Measurements from ENCODE around the gene TUFM.
"Not testable (repeated sequence)": the region's sequence is repeated elsewhere in the genome, so short reads cannot be mapped to it uniquely, and the experiment has no call there.

The TUFM gene
- total RNA-seq = 113 to 307 (median 139) reads per million in 4 experiments

DNA sequence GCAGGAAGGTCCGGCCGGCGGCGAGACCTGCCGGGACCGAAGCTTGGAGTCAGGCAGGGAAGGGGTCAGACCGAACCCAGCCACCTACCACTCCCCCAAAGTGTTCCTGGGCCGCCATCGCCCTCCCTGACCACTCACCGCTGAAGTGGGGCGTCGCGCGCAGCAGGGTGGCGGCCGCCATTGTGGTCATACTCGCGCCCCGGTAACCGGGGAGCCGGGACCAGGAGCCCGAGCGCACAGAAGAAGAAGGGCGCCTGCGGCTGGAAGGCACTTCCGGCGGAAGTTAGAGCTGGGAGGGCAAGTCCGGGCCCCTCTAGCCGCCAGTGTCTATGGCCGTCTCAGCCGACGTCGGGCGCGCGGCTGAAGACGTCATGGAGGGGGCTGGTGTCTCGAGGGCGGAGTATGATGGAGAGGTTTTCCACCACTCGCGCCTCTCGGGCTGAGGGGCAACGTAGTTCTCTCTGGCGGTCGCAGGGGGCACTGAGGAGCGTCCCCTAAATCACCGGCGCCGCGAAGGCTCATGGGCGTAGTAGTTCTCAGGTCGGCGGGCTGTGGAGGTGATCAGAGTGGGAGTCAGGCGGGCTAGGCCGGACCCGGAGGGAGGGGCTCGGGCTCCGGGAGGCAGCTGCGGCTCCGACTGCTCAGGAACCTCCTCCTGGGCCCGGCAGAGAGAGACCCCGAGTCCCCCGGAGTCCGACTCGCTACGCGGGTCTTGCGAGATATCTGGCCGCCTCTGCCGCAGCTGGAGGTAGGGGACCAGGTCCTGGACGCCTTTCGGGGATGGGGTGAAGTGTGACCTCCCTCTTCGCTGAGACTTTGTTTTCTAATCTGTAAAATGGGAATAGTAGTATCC is at the start of gene TUFM:
TSS of gene TUFM (minus strand) at position 269 of the 853 bp plus-strand sequence. CDS start at position 190, 79 bp downstream.
- DNase-seq = peak; percentile 94

DNA sequence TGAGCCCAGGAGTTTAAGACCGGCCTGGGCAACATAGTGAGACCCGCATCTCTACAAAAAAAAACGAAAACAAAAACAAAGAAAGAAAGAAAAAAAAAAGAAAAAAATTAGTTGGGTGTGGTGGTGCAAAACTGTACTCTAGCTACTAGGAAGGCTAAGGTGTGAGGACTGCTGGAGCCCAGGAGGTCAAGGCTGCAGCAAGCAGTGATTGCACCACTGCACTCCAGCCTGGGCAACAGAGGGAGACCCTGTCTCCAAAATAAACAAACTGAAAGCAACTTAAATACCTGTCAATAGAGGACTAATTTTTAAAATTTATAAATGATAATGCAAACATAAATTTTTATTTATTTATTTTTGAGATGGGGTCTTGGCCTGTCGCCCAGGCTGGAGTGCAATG is 49.5 kb upstream of the TUFM start:
- no peak for DNase-seq

DNA sequence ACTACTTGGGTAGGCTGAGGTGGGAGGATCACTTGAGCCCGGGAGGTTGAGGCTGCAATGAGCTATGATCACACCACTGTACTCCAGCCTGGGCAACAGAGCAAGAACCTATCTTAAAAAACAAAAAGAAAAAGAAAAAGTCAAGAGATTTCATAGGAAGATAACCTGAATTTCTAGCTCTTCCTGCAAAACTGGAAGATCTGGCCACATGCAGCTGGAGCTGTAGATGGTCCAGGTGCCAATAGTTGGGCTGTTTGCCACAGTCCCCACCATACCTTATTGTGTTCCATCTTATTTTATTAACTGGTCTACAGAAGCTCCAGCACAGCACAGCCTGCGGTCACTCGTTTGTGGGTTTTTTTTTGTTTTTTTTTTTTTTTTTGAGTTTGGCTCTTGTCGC is 47.1 kb upstream of the TUFM start:
- no peak for DNase-seq

DNA sequence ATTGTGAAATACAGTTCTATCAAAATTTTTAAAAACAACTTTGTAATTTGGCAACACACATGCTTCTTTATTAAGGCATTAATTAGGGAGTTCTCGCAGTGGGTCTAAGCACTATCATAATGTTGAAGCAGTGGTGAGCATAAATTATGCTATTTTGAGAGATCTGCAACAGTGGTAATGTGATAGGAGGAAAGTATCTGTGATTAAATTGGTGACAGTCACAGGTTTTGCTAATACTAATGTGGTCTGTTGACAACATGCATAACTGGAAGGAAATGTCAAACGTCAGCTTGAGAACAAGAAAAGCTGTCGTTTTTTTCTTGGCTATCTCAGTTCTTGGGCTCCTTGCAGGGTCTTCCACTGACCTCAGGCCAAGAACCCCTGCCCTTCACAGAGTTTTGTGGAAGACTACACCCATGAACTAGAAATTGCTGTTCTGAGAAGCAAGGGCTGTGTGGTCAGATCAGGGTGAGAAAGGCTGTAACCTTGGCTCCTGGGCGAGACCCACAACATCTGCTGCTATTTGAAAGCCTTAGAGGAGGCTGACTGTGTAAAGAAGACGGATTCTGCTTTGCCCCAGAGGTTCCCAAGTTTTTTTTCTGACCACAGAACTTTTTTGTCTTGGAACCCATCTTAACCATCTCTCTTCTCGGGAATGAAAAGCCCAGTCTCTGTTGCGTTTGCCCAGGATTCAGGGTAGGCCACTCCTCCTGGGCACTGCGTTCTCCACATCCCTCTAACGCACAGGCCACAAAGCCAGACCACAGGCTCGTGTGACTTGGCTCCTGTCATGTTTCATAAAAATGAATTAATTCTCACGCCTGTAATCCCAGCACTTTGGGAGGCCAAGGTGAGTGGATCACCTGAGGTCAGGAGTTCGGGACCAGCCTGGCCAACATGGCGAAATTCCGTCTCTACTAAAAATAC is 46.1 kb upstream of the TUFM start:
- DNase-seq = no peak

DNA sequence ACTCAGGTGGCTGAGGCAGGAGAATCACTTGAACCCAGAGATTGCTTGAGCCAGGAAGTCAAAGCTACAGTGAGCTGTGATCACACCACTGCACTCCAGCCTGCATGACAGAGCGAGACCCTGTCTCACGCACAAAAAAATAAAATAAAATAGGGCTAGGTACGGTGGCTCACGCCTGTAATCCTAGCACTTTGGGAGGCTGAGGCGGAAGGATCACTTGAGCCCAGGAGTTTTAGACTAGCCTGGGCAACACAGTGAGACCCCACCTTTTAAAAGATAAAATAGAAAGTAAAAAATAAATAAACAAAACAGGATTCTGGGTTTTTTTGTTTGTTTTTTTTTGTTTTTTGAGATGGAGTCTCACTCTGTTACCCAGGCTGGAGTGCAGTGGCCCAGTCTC is 44.2 kb upstream of the TUFM start:
- DNase-seq = not testable (repeated sequence)

DNA sequence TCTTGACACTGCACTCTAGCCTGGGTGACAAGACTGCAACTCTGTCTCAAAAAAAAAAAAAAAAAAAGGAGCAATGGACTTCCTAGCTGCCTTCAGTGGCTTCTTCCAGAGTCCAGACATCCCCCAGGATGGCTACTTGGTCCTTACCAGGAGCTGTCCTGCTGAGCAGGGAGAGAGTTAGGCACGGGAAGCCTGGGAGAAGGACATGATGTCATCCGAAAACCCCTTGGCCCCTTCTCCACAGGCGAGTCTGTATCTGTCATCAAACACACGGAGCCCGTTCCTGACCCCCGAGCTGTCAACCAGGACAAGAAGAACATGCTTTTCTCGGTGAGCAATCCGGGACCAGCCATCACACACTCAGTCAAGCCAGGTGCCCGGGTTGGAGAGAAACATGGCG is 40.8 kb upstream of the TUFM start:
- DNase-seq = no peak

DNA sequence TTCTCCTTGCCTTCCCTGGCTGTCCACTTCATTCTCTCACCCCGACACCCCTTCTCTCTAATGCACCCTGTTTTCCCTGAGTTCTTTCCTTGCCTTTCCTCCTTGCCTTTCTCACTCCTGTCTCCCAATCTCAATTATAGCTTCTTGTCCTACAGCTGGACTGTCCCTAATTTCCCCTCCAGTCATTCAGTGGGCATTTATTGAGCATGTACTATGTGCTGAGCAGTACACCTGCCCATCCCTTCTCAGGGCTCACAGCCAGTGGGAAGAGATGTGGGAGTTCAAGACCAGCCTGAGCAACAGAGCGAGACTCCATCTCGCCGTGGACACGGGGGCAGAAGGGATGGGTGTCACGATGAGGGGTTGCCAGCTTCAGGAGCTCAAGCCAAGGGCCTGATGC is 37.9 kb upstream of the TUFM start:
- DNase-seq = no peak

DNA sequence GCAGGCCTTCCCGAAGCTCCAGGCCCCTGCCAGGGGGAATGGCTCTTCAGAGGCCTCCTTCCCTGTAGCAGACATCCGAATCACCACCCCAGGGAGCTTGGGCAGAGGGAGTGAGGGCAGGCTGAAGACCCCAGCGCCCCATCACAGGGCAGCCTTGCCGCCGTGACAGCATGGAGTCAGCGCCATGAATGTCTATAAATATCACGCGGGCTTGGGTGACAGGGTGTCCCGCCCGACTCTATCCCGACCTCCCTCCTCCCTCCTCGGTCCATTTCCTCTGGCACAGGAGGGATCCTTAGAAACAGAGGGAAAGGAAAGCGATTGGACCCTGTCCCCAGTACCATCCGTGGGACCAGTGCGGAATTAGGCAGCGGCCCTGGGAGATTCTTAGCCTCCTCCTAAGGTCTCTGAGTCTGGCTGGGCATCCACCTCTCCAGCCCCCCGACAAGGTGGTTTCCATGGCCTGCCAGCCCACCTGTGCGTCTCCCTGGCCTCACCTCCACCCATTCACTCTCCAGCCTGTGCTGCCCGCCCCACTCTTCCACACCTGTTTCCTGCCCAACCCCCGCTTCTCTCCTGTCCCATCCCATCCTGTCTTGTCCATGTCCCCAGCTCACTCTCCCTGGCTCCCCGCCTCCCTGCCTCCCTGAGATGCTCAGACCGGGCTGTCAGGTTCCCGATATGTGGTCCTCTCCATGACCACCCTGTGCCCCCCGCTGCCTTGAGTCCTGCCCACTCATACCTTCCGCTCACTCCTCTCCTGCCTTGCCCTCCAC is 37.3 kb upstream of the TUFM start:
- no peak for DNase-seq

DNA sequence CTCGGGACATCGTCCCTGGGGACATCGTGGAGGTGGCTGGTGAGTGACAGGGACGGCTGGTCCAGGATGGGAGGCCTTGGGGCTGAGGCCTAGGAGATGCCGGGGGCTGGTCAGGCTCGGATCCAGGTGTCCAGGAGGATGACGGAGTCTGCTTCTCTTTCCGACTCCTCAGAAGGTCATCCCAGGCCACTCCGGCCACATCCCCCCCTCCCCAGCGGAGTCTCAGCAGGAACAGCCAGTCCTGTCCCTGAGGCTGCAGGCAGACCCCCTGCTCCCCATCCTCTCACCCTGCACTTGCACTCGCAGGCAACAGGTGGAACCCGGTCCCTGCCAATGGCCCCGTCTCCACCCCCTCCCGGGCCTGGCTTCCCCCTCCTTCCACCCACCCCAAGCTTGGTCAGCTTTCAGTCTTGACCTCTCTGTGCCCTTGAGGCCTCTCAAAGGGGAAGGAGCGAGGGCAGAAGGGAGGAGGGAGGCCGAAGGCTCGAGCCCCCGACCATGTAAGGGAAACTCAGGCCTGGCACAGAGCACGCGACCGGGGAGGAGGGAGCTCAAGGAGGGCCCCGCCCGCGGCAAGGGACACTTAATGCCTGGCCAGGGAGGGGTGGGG is 36.5 kb upstream of the TUFM start:
- DNase-seq = no peak

DNA sequence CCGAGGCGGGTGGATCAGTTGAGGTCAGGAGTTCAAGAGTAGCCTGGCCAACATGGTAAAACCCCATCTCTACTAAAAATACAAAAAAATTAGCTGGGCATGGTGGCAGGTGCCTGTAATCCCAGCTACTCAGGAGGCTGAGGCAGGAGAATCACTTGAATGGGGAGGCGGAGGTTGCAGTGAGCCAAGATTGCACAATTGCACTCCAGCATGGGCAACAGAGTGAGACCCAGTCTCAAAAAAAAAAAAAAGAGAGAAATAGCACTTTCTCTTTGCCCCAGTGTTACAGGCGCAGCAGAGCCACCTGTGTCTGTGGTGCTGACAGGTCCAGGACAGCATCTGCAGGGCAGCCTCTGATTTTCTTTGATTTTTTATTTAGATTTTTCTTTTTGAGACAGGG is 35.4 kb upstream of the TUFM start:
- not testable (repeated sequence) for DNase-seq

DNA sequence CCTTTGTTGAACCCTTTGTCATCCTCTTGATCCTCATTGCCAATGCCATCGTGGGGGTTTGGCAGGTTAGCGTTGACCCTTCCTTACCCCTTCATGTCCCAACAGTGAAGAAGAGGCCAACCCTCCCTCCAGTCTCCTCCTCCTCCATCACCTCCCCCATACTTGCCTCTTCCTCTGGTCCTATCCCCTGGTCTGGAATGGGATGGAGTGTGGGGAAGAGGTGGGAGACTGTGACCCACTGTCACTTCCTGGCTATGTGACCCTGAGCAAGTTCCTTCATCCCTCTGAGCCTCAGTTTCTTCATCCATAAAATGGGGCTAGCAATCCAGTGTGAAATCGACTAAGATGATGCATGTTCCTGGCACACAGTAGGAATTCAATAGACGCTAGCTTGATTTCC is 34.8 kb upstream of the TUFM start:
- no peak for DNase-seq

DNA sequence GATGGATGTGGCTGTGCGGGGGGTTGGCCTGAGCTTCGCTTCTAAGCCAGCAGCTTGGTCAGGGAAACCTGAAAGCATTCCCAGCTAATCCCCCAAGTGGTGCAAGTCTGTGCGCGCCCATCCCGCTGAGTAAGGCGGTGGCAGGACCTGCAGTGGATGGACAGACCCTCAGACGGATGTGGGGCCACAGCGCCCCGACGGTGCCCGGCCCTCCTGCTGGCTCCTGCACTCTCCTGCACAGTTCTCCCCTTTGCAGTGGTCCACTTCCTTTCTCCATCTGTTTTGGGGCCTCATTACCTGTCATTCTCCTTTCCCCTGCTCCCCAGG is 34.4 kb upstream of the TUFM start:
- DNase-seq = no peak

DNA sequence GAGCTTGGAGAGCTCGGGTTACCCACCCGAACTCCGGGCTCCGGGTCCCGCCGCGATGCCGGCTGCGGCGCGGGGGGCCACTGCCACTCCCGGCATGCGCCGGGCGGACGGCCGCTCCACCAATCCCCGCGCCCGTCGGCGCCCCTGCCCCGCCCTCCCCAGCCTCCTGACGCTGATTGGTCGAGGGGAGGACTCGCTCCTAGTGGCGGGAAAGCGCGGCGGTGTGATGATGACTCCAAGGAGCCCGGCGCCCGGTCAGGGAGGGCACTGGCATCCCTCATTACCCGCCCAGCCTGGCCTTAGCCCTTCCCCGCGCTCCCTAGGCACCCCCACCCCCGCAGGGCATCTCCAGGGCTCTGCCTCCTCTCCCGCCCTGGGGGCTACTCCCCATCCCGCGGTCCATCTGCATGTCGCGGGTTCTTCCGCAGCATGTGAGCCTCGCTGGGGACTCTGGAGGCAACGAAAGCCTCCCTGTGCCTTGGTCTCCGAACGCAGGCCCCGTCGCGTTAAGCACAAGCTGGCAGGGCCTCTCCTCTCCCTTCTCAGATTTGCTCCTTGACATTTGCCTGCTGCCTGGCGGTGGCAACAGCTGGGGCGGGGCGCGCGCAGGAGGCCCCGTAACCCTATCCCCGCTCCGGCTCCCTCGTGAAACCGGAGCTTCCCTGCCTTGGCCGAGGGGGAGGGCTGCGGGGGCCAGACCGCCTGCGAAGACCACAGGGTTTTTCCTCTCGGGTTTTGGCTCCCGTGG is 33.9 kb upstream of the TUFM start:
- peak; percentile 85 for DNase-seq

DNA sequence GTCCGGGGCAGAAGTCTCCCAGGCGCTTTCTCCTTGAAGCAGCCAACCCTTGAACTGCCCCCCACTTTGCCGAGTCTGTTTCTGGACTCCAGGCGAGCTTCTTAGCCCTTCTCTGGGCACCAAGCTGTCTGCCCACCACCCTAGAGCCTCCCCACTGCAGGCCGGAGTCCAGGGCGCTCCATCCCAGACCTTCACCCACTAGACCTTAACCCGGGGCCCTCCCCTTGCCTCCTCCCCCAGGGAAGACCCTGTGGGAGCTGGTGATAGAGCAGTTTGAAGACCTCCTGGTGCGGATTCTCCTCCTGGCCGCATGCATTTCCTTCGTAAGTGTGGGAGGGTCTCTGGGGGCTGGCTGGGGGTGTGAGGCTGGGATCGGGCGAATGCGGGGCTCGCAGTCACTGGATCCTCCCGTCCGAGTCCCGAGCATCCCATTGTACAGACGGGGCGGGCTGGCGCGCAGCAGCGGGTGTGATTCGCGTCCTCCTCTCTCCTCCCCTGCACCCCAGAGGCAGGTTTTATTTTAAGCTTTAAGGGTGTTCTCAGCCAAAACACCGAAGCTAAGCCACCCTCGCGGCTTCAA is 33.2 kb upstream of the TUFM start:
- no peak for DNase-seq

DNA sequence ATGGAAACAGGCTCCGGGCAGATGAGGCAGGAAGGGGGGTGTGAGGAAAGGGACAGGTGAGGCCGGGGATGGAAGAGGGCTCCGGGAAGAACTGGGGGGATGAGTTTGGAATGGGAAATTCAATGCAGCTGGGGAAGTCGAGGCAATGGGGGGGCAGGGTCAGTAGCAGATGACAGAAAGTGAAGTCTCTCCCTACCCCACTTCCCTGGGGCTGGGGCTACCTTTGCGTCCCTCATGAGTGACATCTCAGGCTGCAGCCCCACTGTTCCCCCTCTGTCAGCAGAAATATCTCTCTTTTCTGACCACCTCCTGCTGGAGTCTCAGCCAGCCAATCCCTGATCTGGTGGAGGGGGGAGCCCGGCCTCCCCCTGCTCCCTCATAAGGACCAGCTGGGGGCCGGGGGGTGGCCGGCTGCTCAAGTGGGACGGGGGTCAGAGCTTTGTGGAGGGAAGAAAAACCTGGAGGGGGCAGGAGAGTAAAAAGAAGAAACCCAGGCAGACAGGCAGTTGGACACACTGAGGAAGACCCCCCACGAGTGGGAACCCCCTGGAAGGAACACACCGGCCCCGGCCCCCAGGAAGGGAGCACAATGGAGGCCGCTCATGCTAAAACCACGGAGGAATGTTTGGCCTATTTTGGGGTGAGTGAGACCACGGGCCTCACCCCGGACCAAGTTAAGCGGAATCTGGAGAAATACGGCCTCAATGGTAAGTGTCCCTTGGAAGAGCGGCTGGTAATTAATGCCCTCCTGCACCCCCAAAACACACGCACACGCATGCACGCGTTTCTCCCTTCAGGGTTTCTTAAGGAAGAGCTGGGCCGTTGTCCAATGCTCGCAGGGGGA is 32.2 kb upstream of the TUFM start, which contains the start of gene ATP2A1:
TSS of gene ATP2A1 (plus strand) at position 406 of the 844 bp plus-strand sequence. CDS start at position 590, 184 bp downstream.
- no peak for DNase-seq

DNA sequence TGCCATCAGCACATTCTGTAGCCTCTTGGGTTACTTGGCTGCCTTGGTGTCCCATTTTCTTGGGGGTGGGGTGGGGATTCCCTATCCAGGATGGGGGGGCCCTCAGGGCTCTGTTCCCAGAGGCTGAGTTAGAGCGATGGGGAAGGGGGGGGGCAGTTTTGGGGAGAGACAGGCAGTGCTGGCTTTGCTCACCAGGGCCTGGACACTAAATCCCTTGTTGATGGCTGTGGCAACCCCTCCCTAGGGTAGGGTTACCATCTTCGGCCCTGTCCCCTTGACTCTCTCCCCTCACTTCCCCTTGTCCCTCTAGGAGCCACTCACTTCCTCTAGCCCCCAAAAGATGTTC is 31.5 kb upstream of the TUFM start:
- DNase-seq = no peak

DNA sequence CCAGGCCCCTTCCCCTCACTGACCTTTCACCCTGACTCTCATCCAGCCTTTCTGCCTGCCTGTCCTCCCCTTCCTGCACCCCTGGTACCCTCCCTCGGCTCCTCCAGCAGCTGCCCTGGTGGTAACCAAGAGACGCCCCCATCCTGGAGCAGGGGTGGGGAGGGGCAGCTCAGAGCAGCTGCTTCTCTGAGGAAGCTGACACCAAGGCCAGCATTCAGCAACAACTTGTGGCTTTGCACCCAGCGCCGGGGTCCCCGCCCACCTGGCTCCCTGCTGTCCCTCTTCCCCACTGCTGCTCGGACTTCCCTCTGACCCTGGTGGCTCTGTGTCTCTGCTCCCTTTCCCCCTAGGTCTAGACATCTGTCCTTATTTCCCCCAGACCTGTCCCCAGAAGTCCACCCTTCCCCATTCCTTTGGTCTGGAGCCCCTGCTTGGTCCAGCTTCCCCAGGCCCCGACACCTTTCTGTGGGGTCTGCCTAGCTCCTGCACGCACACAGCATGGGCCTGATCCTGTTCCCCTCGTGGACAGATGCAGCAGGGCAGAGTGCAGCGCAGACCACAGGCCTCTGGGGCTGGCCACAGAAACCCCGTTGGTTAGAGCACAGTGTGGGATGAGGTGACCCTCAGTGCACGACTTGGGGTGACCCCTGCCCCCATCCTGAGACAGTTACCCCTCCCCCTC is 31.0 kb upstream of the TUFM start:
- no peak for DNase-seq

DNA sequence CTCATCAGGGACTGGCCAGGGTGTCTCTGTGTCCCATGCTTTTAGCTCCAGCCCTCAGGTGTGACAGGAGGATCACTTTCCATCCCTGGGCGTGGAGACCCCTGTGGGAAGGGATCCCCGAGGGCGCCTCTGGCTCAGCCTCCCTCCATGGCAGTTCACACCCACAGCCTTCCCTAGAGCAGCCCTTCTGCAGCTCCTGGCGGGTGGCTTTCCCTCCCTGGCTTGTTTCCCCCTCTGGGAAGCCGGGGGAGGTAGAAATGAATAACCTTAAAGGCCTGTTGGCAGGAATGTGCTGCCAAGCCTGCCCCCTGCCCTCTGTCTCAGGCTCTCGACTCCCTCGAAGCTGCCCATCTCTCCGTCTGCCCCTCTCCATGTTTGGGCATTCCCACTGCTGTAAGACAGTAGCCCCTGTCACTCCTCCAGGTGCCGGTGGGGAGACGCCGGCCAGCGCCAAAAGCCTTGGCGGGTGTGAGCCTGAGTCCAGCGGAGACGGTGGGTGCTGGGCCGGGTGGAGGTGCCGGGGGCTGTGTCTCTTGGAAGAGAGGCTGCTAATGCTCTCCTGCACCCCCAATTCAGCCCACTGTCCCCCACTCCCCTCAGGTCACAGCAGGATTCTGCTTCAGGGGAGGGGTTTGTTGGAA is 30.0 kb upstream of the TUFM start:
- DNase-seq = no peak

Data from effector CD8-positive, alpha-beta T cell (primary cell).